Peyer's patch (tissue), 4 donors: ENCODE data around the gene SRP72.

Source experiments
- POLR2A ChIP-seq, 2 donors: fragments of 450-650 bp; IDR thresholded peaks; one replicate each; pipeline ENCODE4 v1.5.1; 2017; ENCODE audit warnings: antibody characterized with exemption in 2 of 2, mild to moderate bottlenecking in 2 of 2, moderate library complexity in 2 of 2
- TF ChIP-seq, protein P1 (sequence below), 6 experiments: fragments of 450-650 bp in 4 of 6; fragments of 200-600 bp in 2 of 6; sonication (generic) in 1 of 6; IDR thresholded peaks; one replicate each; pipeline ENCODE4 v1.5.1; 2017 to 2019; ENCODE audit warnings: antibody characterized with exemption in 6 of 6, mild to moderate bottlenecking in 3 of 6, moderate library complexity in 1 of 6

DNA sequence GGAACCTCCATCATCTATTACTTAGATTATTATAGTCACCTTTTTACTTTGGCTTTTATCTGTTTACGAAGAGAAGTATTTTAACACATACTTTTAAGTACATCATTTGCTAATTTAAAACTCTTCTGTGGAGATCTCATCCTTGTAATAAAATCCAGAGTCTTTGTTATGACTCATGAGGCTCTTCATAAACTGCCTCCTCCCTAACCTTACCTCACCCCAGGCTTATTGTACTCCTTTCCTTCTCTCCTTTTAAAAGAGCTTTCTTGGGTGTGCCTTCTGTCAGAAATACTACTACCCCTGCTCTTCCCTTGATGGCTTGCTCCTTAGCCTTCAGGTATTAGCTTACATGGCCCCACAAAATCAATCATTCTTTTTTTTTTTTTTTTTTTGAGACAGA is 44.7 kb downstream of the SRP72 start:
- TF ChIP-seq, protein P1, sequence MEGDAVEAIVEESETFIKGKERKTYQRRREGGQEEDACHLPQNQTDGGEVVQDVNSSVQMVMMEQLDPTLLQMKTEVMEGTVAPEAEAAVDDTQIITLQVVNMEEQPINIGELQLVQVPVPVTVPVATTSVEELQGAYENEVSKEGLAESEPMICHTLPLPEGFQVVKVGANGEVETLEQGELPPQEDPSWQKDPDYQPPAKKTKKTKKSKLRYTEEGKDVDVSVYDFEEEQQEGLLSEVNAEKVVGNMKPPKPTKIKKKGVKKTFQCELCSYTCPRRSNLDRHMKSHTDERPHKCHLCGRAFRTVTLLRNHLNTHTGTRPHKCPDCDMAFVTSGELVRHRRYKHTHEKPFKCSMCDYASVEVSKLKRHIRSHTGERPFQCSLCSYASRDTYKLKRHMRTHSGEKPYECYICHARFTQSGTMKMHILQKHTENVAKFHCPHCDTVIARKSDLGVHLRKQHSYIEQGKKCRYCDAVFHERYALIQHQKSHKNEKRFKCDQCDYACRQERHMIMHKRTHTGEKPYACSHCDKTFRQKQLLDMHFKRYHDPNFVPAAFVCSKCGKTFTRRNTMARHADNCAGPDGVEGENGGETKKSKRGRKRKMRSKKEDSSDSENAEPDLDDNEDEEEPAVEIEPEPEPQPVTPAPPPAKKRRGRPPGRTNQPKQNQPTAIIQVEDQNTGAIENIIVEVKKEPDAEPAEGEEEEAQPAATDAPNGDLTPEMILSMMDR (IDR thresholded peaks at IDR 0.05), result no peak
- no peak for TF ChIP-seq POLR2A (IDR thresholded peaks at IDR 0.05)
